IPS DF 19.7 (cell line): ENCODE measurements around the gene SMPDL3A.
"Not testable (repeated sequence)": the region's sequence is repeated elsewhere in the genome, so short reads cannot be mapped to it uniquely, and the experiment has no call there.

ENCODE experiments used
- DNase-seq: peaks from one replicate; pipeline ENCODE4 v3.0.0-alpha.2; 2013; ENCODE audit warnings: low read depth, low spot score

SMPDL3A gene, protein sequence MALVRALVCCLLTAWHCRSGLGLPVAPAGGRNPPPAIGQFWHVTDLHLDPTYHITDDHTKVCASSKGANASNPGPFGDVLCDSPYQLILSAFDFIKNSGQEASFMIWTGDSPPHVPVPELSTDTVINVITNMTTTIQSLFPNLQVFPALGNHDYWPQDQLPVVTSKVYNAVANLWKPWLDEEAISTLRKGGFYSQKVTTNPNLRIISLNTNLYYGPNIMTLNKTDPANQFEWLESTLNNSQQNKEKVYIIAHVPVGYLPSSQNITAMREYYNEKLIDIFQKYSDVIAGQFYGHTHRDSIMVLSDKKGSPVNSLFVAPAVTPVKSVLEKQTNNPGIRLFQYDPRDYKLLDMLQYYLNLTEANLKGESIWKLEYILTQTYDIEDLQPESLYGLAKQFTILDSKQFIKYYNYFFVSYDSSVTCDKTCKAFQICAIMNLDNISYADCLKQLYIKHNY

DNA sequence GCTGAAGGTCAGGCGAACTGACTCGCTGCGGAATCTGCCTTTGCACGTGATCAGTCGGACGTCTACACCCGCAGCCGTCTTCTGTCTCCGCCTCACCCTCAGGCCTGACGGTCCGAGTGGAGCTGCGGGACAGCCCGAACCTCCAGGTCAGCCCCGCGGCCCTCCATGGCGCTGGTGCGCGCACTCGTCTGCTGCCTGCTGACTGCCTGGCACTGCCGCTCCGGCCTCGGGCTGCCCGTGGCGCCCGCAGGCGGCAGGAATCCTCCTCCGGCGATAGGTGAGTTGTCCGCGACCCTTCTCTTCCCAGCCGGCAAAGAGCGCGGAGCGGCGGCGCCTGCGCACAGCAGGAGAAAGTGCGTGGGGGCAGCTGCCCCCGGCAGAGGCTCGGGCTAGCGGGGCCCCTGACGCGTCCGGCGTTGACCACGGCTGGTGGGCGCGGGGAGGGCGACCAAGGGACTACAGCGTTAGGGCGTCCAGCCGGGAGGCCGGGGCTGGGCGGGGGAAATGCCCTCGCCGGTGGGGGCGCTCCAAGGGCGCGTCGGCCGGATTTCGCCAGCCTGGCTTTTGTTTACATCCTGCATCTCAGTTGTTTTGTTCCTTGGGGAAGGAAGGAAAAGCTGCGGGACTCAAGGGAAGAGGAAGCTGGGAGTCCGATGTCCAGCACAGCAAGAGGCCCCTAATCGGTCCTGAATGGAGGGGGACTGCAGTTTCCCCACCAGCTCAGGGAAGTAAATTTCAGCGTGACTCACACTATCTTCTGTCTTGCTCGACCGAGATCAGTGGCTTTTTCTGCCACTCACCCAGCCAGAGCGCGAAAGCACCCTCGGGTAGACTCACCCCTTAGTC, at the start of gene SMPDL3A:
TSS of gene SMPDL3A (plus strand) at position 77 of the 846 bp plus-strand sequence. CDS start at position 166, 89 bp downstream.
- peak; percentile 60 for DNase-seq

DNA sequence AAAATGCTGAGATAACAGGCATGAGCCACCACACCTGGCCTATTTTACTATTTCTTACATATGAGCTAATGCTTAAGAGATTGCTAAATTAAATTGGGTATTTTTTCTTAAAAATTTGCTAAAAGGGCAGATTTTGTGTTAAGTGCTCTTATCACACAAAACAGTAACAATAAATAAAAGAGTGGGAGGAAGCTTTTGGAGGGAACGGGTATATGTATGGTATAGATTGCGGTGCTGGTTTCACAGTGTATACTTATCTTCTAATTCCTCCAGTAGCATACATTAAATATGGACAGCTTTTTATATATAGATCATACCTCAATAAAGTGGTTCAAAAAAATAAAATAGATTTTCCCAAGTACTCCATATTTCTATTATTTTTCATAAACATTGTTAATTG, 49.0 kb upstream of the SMPDL3A start:
- DNase-seq = no peak

DNA sequence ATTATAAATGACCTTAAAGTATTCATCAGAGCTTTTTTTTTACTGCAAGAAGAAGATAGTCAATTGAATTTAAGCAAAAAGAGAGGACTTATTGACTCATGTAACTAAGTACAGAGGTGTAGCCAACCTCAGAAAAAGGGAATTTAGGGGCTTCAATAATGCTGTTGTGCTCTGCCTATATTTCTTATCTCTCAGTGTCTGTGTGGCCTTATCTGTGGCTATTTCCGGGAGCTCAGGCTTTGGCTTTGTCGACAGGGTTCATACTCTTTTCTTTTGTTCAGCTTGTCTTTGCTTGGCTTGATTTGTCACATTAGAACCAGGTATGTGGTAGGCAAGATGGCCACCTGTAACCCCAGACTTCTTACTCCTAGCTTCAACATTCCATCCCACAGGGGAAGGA, 48.1 kb upstream of the SMPDL3A start:
- DNase-seq = no peak

DNA sequence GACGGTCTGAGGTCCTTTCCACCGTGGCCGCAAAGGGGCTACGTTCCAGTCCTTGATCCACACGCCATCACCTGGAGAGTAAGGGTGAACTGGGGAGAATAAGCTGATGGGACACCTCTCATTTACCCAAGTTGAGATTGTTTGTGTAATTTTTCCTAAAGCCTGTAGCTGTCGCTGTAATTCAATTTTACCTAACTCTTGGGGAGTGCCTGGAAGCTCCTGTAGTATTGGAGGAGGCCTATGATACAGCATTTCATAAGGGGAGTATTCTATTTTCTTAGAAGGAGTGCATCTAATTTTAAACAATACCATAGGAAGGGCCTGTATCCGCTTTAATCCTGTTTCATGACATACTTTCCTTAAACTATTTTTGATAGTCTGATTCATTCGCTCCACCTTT, 44.8 kb upstream of the SMPDL3A start:
- not testable (repeated sequence) for DNase-seq

DNA sequence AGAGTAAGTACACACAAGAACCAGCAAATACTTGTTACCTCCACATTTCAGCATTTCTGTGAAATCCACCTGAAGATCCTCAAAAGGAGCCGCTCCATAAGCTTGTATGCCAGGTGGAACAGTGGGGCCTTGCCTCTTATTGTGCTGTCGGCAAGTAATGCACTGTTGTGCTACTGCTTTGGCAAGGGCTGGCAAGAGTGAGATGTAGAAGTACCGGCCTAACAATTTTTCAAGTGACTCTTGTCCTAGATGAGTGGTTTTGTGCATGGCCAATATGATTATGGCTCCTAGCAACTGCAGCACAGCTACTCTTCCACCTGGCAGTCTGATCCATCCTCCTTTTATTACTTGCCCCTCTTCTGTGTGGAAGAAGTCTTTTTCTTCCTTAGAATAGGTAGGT, 44.2 kb upstream of the SMPDL3A start:
- not testable (repeated sequence) for DNase-seq

DNA sequence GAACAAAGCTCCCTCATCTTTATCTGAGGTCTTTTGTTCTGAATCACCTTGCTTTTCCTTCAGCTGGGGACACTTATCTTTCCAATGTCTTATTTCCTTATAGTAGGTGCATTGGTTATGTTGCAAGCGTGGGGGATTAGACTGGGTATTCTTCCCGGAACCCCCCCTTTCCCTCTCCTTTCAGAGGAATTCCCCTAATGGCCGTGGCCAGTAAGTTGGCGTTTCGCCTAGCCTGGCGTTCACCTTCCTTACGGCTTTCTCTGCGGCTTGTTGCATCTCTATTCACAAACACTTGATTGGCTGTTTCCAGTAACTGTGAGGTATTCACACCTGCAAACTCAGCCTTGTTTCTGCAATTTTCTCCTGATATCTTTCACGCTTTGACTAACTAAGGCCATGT, 42.4 kb upstream of the SMPDL3A start:
- DNase-seq = no peak

DNA sequence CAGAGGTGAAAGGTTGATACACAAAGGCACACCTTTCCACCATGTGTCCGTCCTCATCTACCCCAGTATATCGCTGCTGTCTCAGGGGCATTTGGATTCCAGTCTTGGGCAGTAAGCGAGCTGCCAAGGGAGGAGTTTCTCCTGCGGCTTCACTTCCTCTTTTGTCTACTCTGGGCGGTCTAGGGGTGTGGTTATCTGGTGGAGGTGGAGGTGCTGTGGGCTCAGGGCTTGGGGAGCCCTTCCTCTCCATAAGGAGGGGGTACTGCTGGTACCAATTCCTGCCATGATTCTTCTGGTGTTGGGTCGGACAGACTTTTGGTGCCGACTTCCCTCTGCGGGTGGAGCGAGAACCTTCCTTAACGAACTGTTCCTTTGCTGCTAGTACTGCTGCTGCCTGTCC, 41.5 kb upstream of the SMPDL3A start:
- DNase-seq = no peak

DNA sequence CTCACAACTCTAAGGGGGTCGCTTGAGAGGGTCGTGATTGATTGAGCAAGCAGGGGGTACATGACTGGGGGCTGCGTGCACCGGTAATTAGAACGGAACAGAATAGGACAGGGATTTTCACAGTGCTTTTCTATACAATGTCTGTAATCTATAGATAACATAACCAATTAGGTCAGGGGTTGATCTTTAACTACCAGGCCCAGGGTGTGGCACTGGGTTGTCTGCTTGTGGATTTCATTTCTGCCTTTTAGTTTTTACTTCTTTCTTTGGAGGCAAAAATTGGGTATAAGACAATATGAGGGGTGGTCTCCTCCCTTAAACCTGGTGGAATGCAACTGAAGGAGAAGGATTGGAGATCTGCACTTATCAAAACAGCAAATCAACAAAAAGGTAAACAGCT, 40.1 kb upstream of the SMPDL3A start:
- not testable (repeated sequence) for DNase-seq

DNA sequence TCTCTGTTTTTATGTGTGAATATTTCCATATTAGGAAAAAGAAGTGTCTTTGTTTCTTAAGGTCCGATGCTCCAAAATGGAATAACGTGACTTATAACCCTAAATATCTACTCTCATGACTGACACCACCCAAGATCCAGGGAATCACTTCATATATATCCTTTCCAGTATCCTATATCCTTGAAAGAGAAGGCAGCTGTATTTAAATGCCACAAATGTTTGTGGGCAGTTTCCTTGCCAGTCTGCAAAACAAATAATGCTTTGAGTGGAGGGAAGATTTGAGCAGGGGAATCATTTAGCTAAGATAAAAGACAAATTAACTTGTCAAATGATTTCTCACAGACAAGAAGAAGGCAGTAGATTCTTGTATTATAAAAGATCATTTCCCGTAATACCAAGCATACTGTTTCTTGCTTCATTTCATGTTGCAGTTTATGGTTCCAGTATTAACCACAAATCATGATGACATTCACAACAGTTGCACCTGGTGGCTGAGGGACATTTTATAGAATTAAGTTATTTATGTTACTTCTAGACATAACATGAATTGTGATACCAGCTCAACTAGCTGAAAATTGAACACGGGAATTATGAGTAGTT, 39.5 kb upstream of the SMPDL3A start:
- DNase-seq = no peak

DNA sequence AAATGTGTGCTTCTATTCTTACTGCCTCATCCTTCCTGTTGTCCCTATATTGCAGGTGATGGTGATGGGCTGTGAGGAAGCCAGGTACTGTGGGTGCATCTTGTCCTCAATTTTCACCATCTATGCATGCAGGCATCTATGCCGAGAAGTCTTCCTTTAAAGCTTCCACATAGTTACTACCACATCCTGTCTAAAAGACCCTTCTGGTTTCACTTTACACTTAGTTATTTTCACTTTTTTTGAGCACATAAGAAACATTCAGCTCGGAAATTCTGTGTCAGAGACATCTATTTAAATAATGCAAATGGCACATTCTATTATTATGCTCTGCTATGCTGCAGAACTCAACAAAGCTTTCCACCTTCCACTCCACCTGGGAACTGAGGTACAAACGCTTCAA, 37.7 kb upstream of the SMPDL3A start:
- DNase-seq = no peak

DNA sequence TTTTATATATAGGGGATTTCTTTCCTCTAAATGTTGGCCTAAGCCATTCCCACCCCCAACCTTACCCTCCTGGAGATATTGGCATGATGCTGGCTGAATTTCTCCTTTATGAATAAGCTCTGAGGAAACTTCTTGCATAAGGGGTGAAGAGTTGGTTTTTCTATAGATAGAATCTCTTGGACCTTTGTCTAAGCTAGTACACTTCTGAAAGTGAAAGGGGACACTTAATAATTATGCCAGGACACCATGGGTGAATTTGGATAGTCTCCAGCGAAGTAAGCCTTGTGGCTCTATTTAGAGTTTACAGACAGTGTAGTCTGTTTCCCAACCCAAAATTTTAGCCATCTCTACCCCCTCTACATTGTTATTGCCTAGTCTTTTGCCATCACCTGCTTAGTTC, 36.6 kb upstream of the SMPDL3A start:
- no peak for DNase-seq

DNA sequence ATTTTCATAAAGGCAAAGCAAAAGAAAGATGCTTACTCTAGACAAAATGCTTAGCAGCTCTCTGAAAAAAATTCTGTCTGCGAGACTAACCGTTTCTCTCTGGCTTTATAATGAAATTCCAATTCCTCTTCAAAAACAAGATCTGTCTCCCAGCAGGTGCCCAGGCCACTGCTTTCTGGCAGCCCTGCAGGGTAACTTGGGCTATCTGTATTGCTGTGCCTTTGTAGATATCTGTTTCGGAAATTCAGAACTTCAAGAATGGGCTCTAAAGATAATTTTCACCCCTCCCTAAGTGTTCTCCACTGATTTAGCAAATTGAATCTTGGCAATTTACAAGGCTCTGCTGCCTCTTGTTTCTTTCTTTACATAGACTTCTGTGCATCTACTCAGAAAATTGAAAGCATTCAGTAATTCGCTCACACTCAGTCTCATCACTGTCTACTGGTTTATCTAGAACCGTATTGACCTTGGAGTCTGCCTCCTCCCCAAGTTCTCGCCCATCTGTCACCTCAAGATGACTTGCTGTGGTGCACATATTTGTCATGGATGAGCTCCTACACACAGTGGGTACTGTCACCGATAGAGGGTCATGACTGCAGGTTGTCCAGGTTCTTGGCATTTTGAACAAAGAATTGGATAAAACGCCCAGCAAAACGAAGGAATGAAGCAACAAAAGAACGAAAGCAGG, 35.9 kb upstream of the SMPDL3A start:
- no peak for DNase-seq

DNA sequence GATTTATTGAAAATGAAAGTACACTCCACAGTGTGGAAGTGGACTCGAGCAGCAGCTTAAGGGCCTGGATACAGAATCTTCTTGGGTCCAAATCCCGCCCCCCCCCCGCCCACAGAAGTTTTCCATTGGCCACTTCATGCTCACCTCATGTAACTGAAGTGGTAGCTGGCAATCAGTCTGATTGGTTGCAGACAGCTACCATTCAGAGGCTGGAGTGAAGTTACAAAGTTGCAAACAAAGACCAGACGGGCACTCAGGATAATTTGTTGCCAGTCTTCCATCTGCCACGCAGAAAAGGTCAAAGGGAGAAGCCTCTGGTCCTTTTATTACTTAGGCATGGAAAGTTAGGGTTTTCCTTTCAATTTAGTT, 35.4 kb upstream of the SMPDL3A start:
- no peak for DNase-seq

DNA sequence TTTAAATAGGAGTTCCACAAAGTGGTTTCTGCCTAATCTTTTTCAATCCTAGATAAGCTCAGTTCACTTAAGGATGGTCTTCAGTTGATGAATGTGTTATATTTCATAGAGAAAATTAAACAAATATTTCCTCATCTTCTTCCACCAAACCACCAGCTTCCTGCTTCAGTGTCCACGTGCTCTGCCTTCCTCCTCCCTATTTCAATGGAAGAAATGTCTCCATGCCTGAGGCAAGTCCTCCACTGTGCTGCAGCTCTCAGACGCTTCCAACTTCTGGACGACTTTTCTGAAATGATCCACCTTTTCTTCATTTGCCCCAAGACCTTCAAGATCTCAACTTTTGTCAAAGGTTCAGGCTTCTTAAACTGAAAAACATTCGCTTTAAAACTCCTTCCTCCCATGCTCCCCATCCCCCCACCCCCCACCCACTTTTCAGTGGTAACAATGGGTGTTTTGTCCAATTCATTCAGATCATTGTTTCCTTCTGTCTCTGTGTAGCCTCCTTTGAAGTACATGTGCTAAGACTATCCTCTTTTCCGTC, 34.8 kb upstream of the SMPDL3A start:
- DNase-seq = no peak

DNA sequence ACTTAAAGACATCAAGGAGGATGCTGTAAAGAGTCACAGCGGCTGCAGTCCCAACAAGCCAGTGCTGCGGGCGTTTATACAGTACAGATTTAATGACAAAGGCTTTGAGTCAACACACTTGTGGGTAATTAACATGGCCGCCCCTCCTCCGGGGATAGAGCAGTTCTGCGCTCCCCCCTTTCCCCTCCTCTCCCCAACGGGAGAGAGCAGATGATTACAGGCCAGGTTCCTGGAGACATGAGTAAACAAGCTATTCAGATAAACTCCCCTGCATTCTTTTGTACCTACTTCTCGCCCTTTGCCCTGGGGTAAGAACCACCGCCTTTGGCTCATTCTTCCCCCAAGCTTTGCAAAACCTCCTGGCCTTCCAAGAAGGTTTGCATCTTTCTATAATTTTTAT, 33.2 kb upstream of the SMPDL3A start:
- DNase-seq = no peak

DNA sequence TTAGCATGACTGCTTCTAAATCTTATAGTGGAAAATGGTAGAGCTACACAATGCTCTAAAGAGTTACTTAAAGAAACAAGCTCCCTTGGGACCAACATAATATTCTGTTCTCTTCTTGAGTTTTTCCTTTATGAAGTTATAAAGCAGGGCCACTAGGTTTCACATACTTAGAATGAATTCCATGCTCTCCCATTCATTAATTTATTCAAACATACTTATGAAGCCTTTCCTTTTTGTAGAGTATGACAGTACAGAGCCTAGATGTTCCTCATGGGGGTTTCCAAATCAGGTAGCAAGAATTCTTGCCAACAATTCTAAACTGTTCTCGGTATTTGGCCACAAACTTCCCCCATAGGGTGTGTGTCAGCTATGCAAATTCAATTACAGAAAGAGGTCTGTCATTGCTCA, 30.1 kb upstream of the SMPDL3A start:
- DNase-seq = no peak

DNA sequence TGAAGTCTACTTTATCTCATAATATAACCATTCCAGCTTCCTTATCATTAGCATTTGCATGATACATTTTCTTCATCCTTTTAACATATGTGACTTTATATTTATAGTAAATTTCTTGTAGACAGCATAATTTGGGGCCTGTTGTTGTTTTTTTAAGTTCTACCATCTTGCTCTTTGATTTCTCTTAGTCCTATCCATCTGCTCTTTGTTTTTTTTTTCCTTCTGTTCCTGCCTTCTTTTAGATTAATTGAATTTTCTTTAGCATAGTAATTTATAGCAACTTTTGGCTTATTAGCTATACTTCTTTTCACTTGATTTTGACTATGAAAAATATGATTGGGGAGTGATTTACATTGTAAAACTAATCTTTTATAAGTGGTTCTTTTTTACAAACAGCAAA, 28.7 kb upstream of the SMPDL3A start:
- DNase-seq = no peak

DNA sequence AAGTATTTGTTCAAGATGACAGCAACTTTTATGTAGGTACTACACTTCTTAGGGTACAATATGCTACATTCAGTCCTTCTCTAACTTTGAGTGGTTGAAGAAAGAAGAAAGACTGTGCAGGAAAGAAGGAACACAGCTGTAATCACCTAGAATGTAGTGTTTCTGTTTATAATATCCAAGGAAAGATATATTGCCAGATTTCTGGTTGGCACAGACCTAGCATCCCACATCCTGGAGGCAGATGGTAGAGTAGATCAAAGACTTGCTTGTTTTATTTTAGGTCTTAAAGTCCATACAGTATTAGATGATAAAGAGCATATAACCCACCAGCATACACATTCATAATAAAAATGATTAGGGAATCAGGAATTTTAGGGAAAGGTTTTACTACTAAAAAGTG, 22.8 kb upstream of the SMPDL3A start:
- DNase-seq = no peak

DNA sequence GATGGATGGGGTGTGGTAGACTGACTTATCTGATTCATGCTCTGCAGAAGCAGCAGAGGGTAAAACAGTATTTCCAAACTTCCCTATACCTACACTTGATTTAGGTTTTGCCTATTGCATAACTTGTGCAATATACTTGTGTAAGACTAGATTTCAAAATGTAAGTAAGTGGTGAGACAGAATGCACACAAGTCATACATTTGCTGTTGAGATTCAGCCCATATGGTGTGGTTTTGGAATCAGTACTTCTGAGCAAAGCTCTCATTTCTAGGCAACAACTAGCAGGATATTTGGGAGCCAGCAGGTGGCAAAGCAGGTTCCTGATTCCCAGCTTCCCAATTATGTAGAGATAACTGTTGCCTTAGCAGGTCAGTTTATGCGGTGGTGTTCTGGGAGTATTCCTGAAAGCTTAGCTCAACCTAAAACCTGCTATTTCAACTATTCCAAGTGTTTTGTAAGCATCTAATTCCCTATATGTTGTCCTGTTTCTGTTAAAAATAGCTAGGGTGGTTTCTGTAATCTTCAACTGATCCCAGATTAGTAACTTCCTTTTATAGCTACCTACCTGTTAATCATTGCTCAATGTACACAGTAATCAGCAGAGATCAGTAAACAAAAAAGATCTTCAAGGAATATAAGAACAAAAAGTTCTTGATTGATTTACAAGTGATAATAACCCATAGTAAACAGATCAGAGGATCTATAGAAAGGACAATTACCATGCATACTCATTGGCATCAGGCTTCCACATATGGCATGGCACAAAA, 18.0 kb upstream of the SMPDL3A start:
- DNase-seq = no peak

DNA sequence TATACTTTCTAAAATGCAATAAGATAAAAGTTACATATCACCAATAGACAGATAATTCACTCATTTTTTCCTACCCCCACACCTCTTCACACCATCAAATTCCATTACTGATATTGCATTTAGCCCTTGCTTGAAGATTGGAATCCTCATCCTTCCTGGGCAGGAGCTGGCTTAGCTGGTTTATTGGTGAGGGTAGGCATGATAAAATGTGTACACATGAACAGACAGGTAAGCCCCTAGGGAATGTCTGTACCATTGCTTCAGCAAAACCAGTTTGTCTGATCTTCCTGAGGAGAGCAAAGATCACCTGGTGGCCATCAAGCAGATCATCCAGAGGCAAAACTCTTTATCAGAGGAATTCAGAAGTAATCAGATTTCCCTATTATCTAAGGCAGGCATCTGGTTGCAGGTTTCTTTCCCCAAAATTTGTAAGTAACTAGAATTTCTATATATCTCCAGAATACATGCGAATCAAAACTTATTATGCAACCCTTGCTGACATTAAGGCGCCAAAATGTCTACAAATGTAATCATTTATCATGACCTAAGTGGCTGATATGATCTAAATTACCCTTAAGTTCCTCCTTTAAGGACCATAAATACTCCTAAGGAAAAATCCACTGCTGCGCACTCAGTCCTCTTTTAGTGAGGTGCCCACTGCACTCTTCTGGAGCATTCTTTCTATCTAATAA, 16.2 kb upstream of the SMPDL3A start:
- DNase-seq = no peak
